Activated CD4-positive, alpha-beta T cell treated with anti-CD3 and anti-CD28 coated beads, Interleukin-2, amount 10 ng/mL, durations not matched to agents 24 days and 14 days (primary cell): ENCODE data around the gene HOXA9. TPM values are rescaled to one million over a fixed set of nuclear protein-coding genes. Genes with fewer than 3 reads are reported as not detected.

ENCODE experiments used
- DNase-seq: peaks from one replicate; pipeline ENCODE4 v3.0.0; 2022
- H3K27ac Mint-ChIP-seq: one replicate; pipeline ENCODE4 v1.8.0; 2022; ENCODE audit warnings: mild to moderate bottlenecking, mixed read lengths
- H3K27me3 Mint-ChIP-seq: one replicate; pipeline ENCODE4 v1.8.0; 2022; ENCODE audit warnings: mixed read lengths
- H3K36me3 Mint-ChIP-seq: one replicate; pipeline ENCODE4 v1.8.0; 2022; ENCODE audit warnings: low read depth, mild to moderate bottlenecking, mixed read lengths
- H3K4me1 Mint-ChIP-seq: one replicate; pipeline ENCODE4 v1.8.0; 2021; ENCODE audit warnings: mixed read lengths
- H3K4me3 Mint-ChIP-seq: one replicate; pipeline ENCODE4 v1.8.0; 2022; ENCODE audit warnings: mild to moderate bottlenecking, moderate library complexity, mixed read lengths
- H3K9me3 Mint-ChIP-seq: one replicate; pipeline ENCODE4 v1.8.0; 2021; ENCODE audit warnings: mixed read lengths
- intact Hi-C: fragments of 100-400 bp; cut with micrococcal nuclease; formaldehyde crosslinking; loops from one replicate; pipeline ENCODE4 v1.15.1; 2023
- total RNA-seq: library from RNA; stranded (reverse); gene quantifications from 2 replicates; pipeline ENCODE4 v1.2.3, GENCODE V29; 2022

Gene HOXA9
- total RNA-seq, 1 donor from 2014 or later, result not detected

DNA sequence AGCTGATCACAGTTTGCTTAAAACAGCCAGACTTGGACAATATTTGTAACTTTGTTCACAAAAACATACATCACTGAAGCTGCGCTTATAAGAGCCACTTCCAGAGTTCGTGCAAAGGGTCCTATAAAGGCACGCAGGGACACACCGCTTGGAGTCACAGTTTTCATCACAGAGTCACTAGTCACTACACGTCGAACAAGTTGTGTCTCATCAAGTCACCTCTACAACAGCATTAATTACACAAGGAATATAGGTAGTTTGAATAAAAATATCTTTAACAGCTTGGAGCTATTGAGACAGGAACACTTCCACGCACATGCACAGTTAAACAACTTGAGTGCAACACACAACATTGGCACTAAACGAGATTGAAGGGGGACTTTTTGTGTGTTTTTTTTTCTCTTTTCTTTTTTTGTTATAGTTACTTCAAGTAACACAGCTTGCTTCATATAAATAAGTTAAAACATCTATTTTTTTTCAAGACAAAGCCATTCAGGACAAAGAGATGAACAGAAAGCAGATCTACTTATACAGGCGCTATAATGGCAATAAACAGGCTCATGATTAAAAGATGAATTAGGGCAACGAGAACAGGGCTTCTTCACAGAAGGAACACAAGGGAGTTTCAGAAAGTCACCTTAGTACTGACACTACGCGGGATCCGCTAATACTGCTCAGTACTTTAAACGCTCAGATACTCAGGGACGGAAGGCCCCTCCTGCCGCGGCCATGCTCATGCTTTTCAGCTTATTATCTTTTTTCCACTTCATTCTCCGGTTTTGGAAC, 24.0 kb downstream of the HOXA9 start:
- no peaks in the 10 kb centered on the region for H3K4me1 Mint-ChIP-seq
- H3K4me3 Mint-ChIP-seq, result no peak overlapping the region
- H3K9me3 Mint-ChIP-seq, result no peaks in the 10 kb centered on the region

GRCh38 chr7:27140126-27140857, 25.0 kb downstream of the HOXA9 start:
- intact Hi-C loops, result no loop called here
- H3K4me1 Mint-ChIP-seq, result no peaks in the 10 kb centered on the region
- H3K4me3 Mint-ChIP-seq, result no peak overlapping the region
- H3K36me3 Mint-ChIP-seq, result no peaks in the 10 kb centered on the region
- DNase-seq, result no peak
- H3K9me3 Mint-ChIP-seq, result no peaks in the 10 kb centered on the region
- no peak overlapping the region for H3K27ac Mint-ChIP-seq
- peaks cover 27% of the 10 kb centered on the region for H3K27me3 Mint-ChIP-seq

More for the DNA sequence above, 24.0 kb downstream of the HOXA9 start:
- DNase-seq, result no peak
- intact Hi-C loops, result no loop called here
- no peak overlapping the region for H3K27ac Mint-ChIP-seq
- no peaks in the 10 kb centered on the region for H3K36me3 Mint-ChIP-seq
- H3K27me3 Mint-ChIP-seq, result peaks cover 23% of the 10 kb centered on the region

GRCh38 chr7:27139334-27140125, 25.8 kb downstream of the HOXA9 start:
- intact Hi-C loops, result no loop called here
- Mint-ChIP-seq H3K9me3 (no peaks in the 10 kb centered on the region), H3K36me3 (no peaks in the 10 kb centered on the region), H3K27me3 (peaks cover 32% of the 10 kb centered on the region), H3K4me1 (peaks cover 6% of the 10 kb centered on the region), H3K4me3 (no peak overlapping the region), H3K27ac (no peak overlapping the region)
- no peak for DNase-seq

- intact Hi-C loops, result no loop called here
- Mint-ChIP-seq H3K27ac (no peak overlapping the region), H3K27me3 (peaks cover 34% of the 10 kb centered on the region), H3K9me3 (no peaks in the 10 kb centered on the region), H3K36me3 (no peaks in the 10 kb centered on the region), H3K4me1 (peaks cover 12% of the 10 kb centered on the region), H3K4me3 (no peak overlapping the region)
- no peak for DNase-seq
Observed at GRCh38 chr7:27138985-27139333, 26.4 kb downstream of the HOXA9 start.

DNA sequence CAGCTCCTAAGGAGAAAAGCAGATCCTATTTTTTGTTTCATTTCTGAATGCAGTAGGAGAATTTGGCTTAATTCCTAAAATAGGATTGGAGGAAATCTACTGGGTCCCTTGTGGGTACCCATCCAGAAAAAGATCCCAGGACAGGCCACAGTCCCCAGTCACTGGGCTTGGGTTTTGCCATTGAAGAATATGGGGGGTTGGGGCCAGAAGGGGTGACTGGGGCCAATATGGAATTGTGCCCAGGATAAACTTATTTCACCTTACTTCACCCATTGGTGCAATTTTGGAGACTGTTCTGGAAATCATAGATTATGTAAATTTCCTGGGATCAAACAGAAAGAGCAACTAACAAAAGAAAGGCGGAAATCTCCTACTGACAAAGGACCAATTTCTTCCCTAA, 26.9 kb downstream of the HOXA9 start:
- Mint-ChIP-seq H3K36me3 (no peaks in the 10 kb centered on the region), H3K27ac (no peak overlapping the region), H3K4me3 (no peak overlapping the region), H3K4me1 (peaks cover 14% of the 10 kb centered on the region), H3K27me3 (peaks cover 34% of the 10 kb centered on the region), H3K9me3 (no peaks in the 10 kb centered on the region)
- intact Hi-C loops, result no loop called here
- no peak for DNase-seq

DNA sequence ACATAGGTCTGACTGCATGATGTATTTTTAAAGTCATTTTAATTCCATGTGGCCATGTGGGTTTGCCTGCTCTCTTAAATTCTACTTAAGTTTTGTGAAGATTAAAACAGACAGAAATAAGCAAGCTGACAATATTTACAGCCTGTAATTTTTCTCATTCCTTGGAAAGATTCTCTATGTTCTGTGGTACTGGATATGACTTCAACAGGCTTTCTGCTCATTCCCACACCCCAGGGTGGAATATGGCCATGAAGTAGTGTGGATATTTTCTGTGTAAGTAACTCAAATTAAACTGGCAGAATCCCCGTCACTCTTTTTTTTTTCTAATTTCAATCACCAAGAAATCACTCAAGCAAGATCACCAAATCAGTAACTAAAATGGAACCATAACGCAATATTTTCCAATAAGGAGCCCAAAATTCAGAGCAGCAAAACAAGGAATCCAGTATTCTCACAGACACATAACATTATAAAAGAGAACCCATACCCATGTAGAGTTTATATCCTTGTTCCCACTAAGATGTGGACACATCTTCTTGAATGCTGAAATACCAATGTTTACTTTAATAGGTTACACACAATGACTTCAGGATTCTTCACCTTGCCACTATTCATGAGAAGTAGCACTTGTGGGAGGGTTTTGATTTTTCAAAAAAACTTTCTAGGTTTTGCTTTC, 27.6 kb downstream of the HOXA9 start:
- DNase-seq, result no peak
- intact Hi-C loops, result no loop called here
- Mint-ChIP-seq H3K9me3 (no peaks in the 10 kb centered on the region), H3K36me3 (no peaks in the 10 kb centered on the region), H3K4me1 (peaks cover 14% of the 10 kb centered on the region), H3K4me3 (no peak overlapping the region), H3K27me3 (peaks cover 39% of the 10 kb centered on the region), H3K27ac (no peak overlapping the region)

DNA sequence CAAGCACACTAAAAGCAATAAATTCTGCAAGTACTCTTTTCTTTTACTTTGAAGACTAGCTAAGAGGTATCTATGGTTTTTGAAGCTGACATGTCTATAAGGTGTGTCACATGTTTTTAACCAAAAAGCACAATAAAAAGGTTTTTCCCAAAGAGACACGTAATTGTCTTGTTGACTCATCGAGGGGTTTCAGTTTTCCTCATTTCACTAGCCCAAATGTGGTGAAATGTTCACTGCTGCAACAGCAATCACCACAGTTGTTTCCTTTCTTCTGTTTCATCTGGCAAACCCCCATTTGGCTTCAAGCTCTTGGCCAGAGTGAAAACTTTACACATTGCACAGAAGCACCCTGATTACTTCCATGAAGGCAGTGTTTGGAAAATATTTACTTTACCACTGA, 30.9 kb downstream of the HOXA9 start:
- Mint-ChIP-seq H3K36me3 (peaks cover under 1% of the 10 kb centered on the region), H3K4me3 (peak overlapping the region; percentile 2), H3K27ac (no peak overlapping the region), H3K4me1 (peaks cover 14% of the 10 kb centered on the region), H3K27me3 (peaks cover 47% of the 10 kb centered on the region), H3K9me3 (peaks cover 3% of the 10 kb centered on the region)
- DNase-seq, result peak; percentile 62
- intact Hi-C loops, result loop anchor here (2.0 to 5.0 kb wide), 2 partner anchors 16 to 37 kb away; partner anchors contain the start of gene HOXA1

DNA sequence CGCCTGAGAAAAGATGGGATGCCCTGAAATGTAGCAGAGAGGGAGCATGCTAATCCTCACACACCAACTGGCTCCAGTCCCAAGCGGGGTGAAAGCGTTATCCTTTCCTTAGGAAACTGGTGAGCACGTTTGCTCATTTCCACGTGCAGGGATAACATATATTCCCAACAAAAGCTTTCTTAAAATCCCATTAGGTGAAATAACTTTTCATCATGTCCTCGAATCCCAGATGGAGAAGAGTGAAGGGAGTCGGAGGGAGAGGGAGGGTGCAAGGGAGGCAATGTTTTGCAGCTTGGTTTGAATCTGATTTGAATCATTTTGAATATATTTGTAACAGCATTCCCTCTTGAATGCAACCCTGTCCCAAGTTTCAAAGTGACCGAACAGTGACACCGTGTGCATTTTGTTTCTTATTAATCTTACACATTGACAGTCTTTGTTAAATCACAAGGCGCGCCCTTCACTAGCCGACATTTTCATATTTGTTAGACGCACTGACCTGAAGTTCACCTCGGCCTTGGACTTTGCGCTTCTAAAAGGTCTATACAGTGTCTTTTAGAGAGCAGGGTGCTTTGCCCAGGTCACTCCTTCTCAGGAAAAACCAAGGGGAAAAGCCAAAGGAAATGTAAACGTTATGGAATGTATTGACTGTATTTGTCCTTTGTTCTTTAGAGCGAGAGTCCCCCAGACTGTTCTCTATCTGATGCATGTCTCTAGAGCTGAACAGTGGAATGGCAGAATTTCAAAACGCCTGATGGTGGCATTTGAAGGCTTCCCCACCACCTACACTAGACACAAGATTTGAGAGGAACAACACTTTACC, 31.7 kb downstream of the HOXA9 start:
- peaks cover 1% of the 10 kb centered on the region for H3K36me3 Mint-ChIP-seq
- no peak for DNase-seq
- H3K27ac Mint-ChIP-seq, result no peak overlapping the region
- intact Hi-C loops, result loop anchor here (2.0 to 5.0 kb wide), 2 partner anchors 17 to 36 kb away; partner anchors contain the start of gene HOXA1
- H3K9me3 Mint-ChIP-seq, result peaks cover 3% of the 10 kb centered on the region
- peaks cover 14% of the 10 kb centered on the region for H3K4me1 Mint-ChIP-seq
- H3K4me3 Mint-ChIP-seq, result peak overlapping the region; percentile 2
- H3K27me3 Mint-ChIP-seq, result peaks cover 51% of the 10 kb centered on the region

DNA sequence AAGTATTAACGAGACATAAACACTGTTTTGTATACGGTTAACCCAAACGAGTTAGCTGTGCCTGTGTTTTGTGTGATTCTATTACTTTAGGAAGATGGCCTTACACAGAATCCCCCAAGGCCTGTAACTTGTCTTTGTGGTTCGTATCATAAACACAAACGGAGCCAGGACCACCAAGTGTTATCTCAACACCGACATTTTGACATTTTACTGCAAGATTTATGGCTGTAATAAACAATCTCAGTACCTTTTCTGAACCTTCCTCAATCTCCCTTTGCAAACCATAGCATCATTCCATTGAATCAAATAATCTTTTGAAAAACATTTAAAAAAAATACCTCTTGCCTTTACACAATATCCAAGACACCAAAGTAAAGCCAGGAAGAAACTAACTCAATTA, 32.4 kb downstream of the HOXA9 start:
- DNase-seq, result no peak
- intact Hi-C loops, result loop anchor here (5.0 kb wide), 1 partner anchor 36 kb away; the partner anchor contains the start of gene HOXA1
- H3K27me3 Mint-ChIP-seq, result peaks cover 54% of the 10 kb centered on the region
- H3K4me1 Mint-ChIP-seq, result peaks cover 14% of the 10 kb centered on the region
- H3K9me3 Mint-ChIP-seq, result peaks cover 3% of the 10 kb centered on the region
- H3K4me3 Mint-ChIP-seq, result no peak overlapping the region
- peaks cover 1% of the 10 kb centered on the region for H3K36me3 Mint-ChIP-seq
- H3K27ac Mint-ChIP-seq, result no peak overlapping the region

DNA sequence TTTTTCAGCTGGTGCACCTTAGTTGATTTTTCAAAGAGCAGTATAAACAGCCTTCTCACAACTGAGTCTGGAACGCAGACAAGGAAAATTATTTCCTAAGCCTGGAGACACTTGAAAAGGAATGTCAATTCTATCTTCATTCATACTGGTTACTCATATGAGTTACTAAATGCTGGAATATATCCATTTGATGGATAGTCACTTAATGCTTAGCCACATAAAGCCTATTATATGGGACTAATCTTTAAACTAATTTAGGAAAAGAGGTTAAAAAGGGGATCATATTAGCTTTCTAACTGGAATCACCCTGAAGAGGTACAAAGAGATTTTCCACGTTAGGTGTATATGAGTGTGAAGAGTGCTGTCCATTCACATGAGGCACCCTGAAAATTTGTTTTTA, 33.1 kb downstream of the HOXA9 start:
- no peak overlapping the region for H3K4me3 Mint-ChIP-seq
- no peak overlapping the region for H3K27ac Mint-ChIP-seq
- peaks cover 54% of the 10 kb centered on the region for H3K27me3 Mint-ChIP-seq
- intact Hi-C loops, result loop anchor here (5.0 kb wide), 1 partner anchor 35 kb away; the partner anchor contains the start of gene HOXA1
- H3K36me3 Mint-ChIP-seq, result peaks cover 1% of the 10 kb centered on the region
- no peak for DNase-seq
- H3K9me3 Mint-ChIP-seq, result peaks cover 3% of the 10 kb centered on the region
- H3K4me1 Mint-ChIP-seq, result peaks cover 14% of the 10 kb centered on the region

DNA sequence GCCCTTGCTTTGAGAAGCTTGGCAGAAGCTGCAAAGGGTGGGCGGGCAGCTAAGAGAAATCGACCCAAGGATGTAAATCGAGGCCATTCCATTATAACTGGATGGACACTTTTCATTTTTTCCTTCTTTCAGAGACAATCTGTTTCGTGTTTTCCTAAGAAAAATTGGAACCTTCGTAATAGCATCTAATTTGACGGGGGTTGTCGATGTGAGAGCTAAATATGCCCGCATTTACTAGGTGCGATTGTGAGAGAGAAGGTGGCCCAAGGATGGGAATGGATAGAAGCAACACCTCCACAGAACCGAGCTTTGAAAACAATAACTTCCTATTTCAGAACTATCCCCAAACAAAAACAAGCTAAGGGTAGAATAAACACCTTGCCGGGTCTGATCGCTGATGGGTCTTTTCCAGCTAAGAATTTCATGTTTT, 33.9 kb downstream of the HOXA9 start:
- Mint-ChIP-seq H3K9me3 (peaks cover 3% of the 10 kb centered on the region), H3K27ac (no peak overlapping the region), H3K4me3 (peak overlapping the region; percentile 66), H3K4me1 (peaks cover 14% of the 10 kb centered on the region), H3K36me3 (peaks cover 1% of the 10 kb centered on the region), H3K27me3 (peaks cover 55% of the 10 kb centered on the region)
- intact Hi-C loops, result loop anchor here (5.0 kb wide), 1 partner anchor 34 kb away; the partner anchor contains the start of gene HOXA1
- no peak for DNase-seq

- no peak within 1 kb of the TSS for H3K27ac Mint-ChIP-seq
- peaks cover 14% of the 10 kb centered on the region for H3K4me1 Mint-ChIP-seq
- intact Hi-C loops, result loop anchor here (5.0 kb wide), 1 partner anchor 33 kb away; the partner anchor contains the start of gene HOXA1
Observed at GRCh38 chr7:27130540-27131389, 34.6 kb downstream of the HOXA9 start, which contains the start of gene HOXA4. TSS of gene HOXA4 (minus strand) at chr7:27130757. CDS start at chr7:27130733, 24 bp downstream.

More at GRCh38 chr7:27130540-27131389, 34.6 kb downstream of the HOXA9 start, which contains the start of gene HOXA4:
- Mint-ChIP-seq H3K27me3 (peaks cover 53% of the 10 kb centered on the region), H3K36me3 (peaks cover 1% of the 10 kb centered on the region), H3K4me3 (peak within 1 kb of the TSS; percentile 66), H3K9me3 (peaks cover 3% of the 10 kb centered on the region)
- DNase-seq, result peak; percentile 91
